H9 (cell line): ENCODE results near the gene ZNF208. TPM values are rescaled to one million over a fixed set of nuclear protein-coding genes. Genes with fewer than 3 reads are reported as not detected.
"Not testable (repeated sequence)": the region's sequence is repeated elsewhere in the genome, so short reads cannot be mapped to it uniquely, and the experiment has no call there.

Experiments used
- DNase-seq: peaks from one replicate; pipeline ENCODE4 v3.0.0-alpha.2; 2017
- H2AFZ ChIP-seq: one replicate; pipeline ENCODE4 v1.6.1; 2013; ENCODE audit warnings: mild to moderate bottlenecking, low read length, control low read depth, moderate library complexity
- H2AK5ac ChIP-seq: 2 replicates; pipeline ENCODE4 v1.6.1; 2013; ENCODE audit warnings: low read length, control low read depth, mixed read lengths; ENCODE audit not compliant: insufficient read length
- H2BK120ac ChIP-seq: one replicate; pipeline ENCODE4 v1.6.1; 2013; ENCODE audit warnings: low read depth, mild to moderate bottlenecking, low read length, control low read depth, inconsistent platforms; ENCODE audit not compliant: poor library complexity, severe bottlenecking
- H2BK12ac ChIP-seq: 2 replicates; pipeline ENCODE4 v1.6.1; 2013; ENCODE audit warnings: low read length, control low read depth, mixed read lengths, low read depth; ENCODE audit not compliant: insufficient read length
- H2BK15ac ChIP-seq: 2 replicates; pipeline ENCODE4 v1.6.1; 2013; ENCODE audit warnings: low read depth, low read length, control low read depth
- H2BK20ac ChIP-seq: one replicate; pipeline ENCODE4 v1.6.1; 2013; ENCODE audit warnings: low read depth, mild to moderate bottlenecking, low read length, control low read depth, inconsistent platforms; ENCODE audit not compliant: poor library complexity, severe bottlenecking
- H2BK5ac ChIP-seq: 2 replicates; pipeline ENCODE4 v1.6.1; 2013; ENCODE audit warnings: low read length, control low read depth, mixed read lengths; ENCODE audit not compliant: insufficient read length
- H3K14ac ChIP-seq: 2 replicates; pipeline ENCODE4 v1.6.1; 2013; ENCODE audit warnings: low read length, control low read depth; ENCODE audit not compliant: insufficient read depth
- H3K18ac ChIP-seq: 2 replicates; pipeline ENCODE4 v1.6.1; 2013; ENCODE audit warnings: low read depth, mild to moderate bottlenecking, mixed read lengths, low read length, control low read depth; ENCODE audit not compliant: insufficient read length
- H3K23ac ChIP-seq: 2 replicates; pipeline ENCODE4 v1.6.1; 2013; ENCODE audit warnings: low read length, control low read depth, mixed read lengths, low read depth; ENCODE audit not compliant: insufficient read length
- H3K23me2 ChIP-seq: 2 replicates; pipeline ENCODE4 v1.6.1; 2013; ENCODE audit warnings: low read depth, mild to moderate bottlenecking, mixed read lengths, low read length, control low read depth; ENCODE audit not compliant: insufficient read length, poor library complexity, severe bottlenecking
- H3K27ac ChIP-seq: 2 replicates; pipeline ENCODE4 v1.5.1; 2013; ENCODE audit warnings: low read length, control low read depth, mixed read lengths, low read depth; ENCODE audit not compliant: insufficient read length
- H3K27me3 ChIP-seq: 2 replicates; pipeline ENCODE4 v1.6.1; 2013; ENCODE audit warnings: low read length, control low read depth, inconsistent platforms; ENCODE audit not compliant: insufficient read depth
- H3K4ac ChIP-seq: 2 replicates; pipeline ENCODE4 v1.6.1; 2013; ENCODE audit warnings: low read depth, mild to moderate bottlenecking, control low read depth, inconsistent platforms, low read length, moderate library complexity
- H3K4me1 ChIP-seq: 2 replicates; pipeline ENCODE4 v1.6.1; 2013; ENCODE audit warnings: low read length, control low read depth, inconsistent platforms; ENCODE audit not compliant: insufficient read depth
- H3K4me2 ChIP-seq: 2 replicates; pipeline ENCODE4 v1.6.1; 2013; ENCODE audit warnings: low read length, control low read depth, mixed read lengths; ENCODE audit not compliant: insufficient read length, insufficient read depth
- H3K56ac ChIP-seq: 2 replicates; pipeline ENCODE4 v1.6.1; 2013; ENCODE audit warnings: low read depth, mild to moderate bottlenecking, mixed read lengths, low read length, control low read depth; ENCODE audit not compliant: insufficient read length
- H3K79me1 ChIP-seq: 2 replicates; pipeline ENCODE4 v1.6.1; 2013; ENCODE audit warnings: low read depth, mild to moderate bottlenecking, moderate library complexity, low read length, control low read depth, inconsistent platforms; ENCODE audit not compliant: insufficient read depth, poor library complexity, severe bottlenecking
- H3K79me2 ChIP-seq: 2 replicates; pipeline ENCODE4 v1.6.1; 2013; ENCODE audit warnings: low read length, control low read depth, inconsistent platforms; ENCODE audit not compliant: insufficient read depth
- H3K9ac ChIP-seq: 2 replicates; pipeline ENCODE4 v1.6.1; 2013; ENCODE audit warnings: low read length, control low read depth, mixed read lengths; ENCODE audit not compliant: insufficient read length; ENCODE audit errors: extremely low read depth
- H3K9me3 ChIP-seq: one replicate; pipeline ENCODE4 v1.6.1; 2013; ENCODE audit warnings: low read depth, low read length, inconsistent platforms; ENCODE audit not compliant: control insufficient read depth
- H3T11ph ChIP-seq: one replicate; pipeline ENCODE4 v1.6.1; 2013; ENCODE audit warnings: mild to moderate bottlenecking, low read length, control low read depth, inconsistent platforms
- H4K20me1 ChIP-seq: one replicate; pipeline ENCODE4 v1.6.1; 2013; ENCODE audit not compliant: control insufficient read depth, insufficient read length, insufficient read depth
- H4K5ac ChIP-seq: 2 replicates; pipeline ENCODE4 v1.6.1; 2013; ENCODE audit warnings: low read depth, mild to moderate bottlenecking, mixed read lengths, low read length, control low read depth; ENCODE audit not compliant: insufficient read length
- H4K8ac ChIP-seq: replicated peaks from 2 replicates; pipeline ENCODE4 v1.6.1; 2013; ENCODE audit warnings: low read length, control low read depth, mixed read lengths, low read depth; ENCODE audit not compliant: insufficient read length
- H4K91ac ChIP-seq: 2 replicates; pipeline ENCODE4 v1.6.1; 2013; ENCODE audit warnings: low read depth, mild to moderate bottlenecking, moderate library complexity, mixed read lengths, low read length, control low read depth; ENCODE audit not compliant: insufficient read length
- H3K27ac Mint-ChIP-seq, 3 experiments: 2 replicates in 2 of 3; 3 replicates in 1 of 3; pipeline ENCODE4 v1.8.0; 2020 to 2021; ENCODE audit warnings: mixed read lengths in 3 of 3, mild to moderate bottlenecking in 1 of 3, moderate library complexity in 1 of 3
- H3K27me3 Mint-ChIP-seq: 2 replicates; pipeline ENCODE4 v1.8.0; 2021; ENCODE audit warnings: low read depth, mild to moderate bottlenecking, moderate library complexity, mixed read lengths
- H3K36me3 Mint-ChIP-seq, 3 experiments: 2 replicates in 2 of 3; 3 replicates in 1 of 3; pipeline ENCODE4 v1.8.0; 2020 to 2021; ENCODE audit warnings: low read depth in 3 of 3, mixed read lengths in 3 of 3; ENCODE audit not compliant: insufficient read depth in 1 of 3
- H3K4me1 Mint-ChIP-seq, 2 experiments: 2 replicates each; pipeline ENCODE4 v1.8.0; 2020; ENCODE audit warnings: mixed read lengths in 2 of 2
- H3K4me3 Mint-ChIP-seq, 2 experiments: 2 replicates in 1 of 2; 3 replicates in 1 of 2; pipeline ENCODE4 v1.8.0; 2020 to 2021; ENCODE audit warnings: mild to moderate bottlenecking in 2 of 2, mixed read lengths in 2 of 2, moderate library complexity in 1 of 2
- H3K9me3 Mint-ChIP-seq, 2 experiments: 2 replicates in 1 of 2; 3 replicates in 1 of 2; pipeline ENCODE4 v1.8.0; 2020; ENCODE audit warnings: mild to moderate bottlenecking in 2 of 2, mixed read lengths in 2 of 2, moderate library complexity in 1 of 2
- WGBS: extraction: QIAGEN DNeasy Blood & Tissue Kit; methylation state at CpG from one replicate; pipeline ENCODE4 v1.1.7; 2013; ENCODE audit warnings: missing lambda C conversion rate, low lambda C conversion rate, mixed read lengths; ENCODE audit not compliant: insufficient read length; ENCODE audit errors: extremely low coverage; 5-methylcytosine and 5-hydroxymethylcytosine counted together
- total RNA-seq: library from RNA; stranded (reverse); gene quantifications from 2 replicates; pipeline ENCODE4 v1.2.1, GENCODE V29; 2021
- TF ChIP-seq, protein P1 (sequence below): fragments of 200-600 bp; sonication (generic); conservative IDR thresholded peaks from 3 replicates; pipeline ENCODE4 v1.8.0; 2021; ENCODE audit warnings: antibody characterized with exemption, mild to moderate bottlenecking

ZNF208 gene
- total RNA-seq, 1 experiment from 2014 or later: not detected

DNA sequence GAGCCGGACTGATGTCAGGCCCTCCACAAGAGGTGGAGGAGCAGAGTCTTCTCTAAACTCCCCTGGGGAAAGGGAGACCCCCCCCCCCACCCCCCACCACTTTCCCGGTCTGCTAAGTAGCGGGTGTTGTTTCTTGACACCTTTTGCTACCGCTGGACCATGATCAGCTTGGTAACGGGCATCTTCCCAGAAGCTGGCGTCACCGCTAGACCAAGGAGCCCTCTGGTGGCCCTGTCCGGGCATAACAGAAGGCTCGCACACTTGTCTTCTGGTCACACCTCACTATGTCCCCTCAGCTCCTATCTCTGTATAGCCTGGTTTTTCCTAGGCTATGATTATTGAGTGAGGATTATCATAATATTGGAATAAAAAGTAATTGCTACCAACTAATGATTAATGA is 120.7 kb downstream of the ZNF208 start:
- not testable (repeated sequence) for H4K8ac ChIP-seq, H3K4me3 Mint-ChIP-seq, H2BK15ac ChIP-seq, H2BK20ac ChIP-seq, H3K18ac ChIP-seq, H3K4me2 ChIP-seq, H3K27ac ChIP-seq, H2BK120ac ChIP-seq, H3K23ac ChIP-seq, H4K5ac ChIP-seq, H3K79me1 ChIP-seq, H2BK12ac ChIP-seq, H2BK5ac ChIP-seq, H3K23me2 ChIP-seq, H3K4ac ChIP-seq, H2AFZ ChIP-seq, H3K79me2 ChIP-seq, H3K27me3 ChIP-seq, H3K27me3 Mint-ChIP-seq, H3K14ac ChIP-seq, H3K27ac Mint-ChIP-seq, H2AK5ac ChIP-seq, H3T11ph ChIP-seq, H3K4me1 ChIP-seq, DNase-seq, H4K91ac ChIP-seq, H3K9ac ChIP-seq, H3K4me1 Mint-ChIP-seq, H3K56ac ChIP-seq, H4K20me1 ChIP-seq
- peaks cover 89% of the 10 kb centered on the region in 2 experiments for H3K9me3 Mint-ChIP-seq
- H3K36me3 Mint-ChIP-seq: peaks cover 0 to 23% (median 18%) of the 10 kb centered on the region in 3 experiments; a peak in 5 of 7 replicates
- WGBS: no CpG with 5 or more reads among the region's 9 CpGs
- H3K9me3 ChIP-seq: peaks cover 41% of the 10 kb centered on the region
- TF ChIP-seq, protein P1, sequence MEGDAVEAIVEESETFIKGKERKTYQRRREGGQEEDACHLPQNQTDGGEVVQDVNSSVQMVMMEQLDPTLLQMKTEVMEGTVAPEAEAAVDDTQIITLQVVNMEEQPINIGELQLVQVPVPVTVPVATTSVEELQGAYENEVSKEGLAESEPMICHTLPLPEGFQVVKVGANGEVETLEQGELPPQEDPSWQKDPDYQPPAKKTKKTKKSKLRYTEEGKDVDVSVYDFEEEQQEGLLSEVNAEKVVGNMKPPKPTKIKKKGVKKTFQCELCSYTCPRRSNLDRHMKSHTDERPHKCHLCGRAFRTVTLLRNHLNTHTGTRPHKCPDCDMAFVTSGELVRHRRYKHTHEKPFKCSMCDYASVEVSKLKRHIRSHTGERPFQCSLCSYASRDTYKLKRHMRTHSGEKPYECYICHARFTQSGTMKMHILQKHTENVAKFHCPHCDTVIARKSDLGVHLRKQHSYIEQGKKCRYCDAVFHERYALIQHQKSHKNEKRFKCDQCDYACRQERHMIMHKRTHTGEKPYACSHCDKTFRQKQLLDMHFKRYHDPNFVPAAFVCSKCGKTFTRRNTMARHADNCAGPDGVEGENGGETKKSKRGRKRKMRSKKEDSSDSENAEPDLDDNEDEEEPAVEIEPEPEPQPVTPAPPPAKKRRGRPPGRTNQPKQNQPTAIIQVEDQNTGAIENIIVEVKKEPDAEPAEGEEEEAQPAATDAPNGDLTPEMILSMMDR: peak; percentile 51

DNA sequence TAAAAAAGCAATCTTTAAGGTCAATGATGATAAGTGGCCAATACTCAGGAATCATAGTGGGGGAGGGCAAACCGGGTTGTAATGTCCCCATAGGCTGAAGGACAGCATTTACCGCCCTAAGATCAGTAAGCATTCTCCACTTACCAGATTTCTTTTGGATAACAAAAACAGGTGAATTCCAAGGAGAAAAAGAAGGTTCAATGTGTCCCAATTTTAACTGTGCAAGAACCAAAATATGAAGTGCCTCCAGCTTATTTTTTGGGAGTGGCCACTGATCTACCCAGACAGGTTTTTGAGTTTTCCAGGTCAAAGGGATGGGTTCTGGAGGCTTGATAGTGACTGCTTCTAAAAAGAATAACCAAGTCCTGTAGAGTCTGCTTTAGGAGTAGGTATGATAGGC is 125.2 kb downstream of the ZNF208 start:
- not testable (repeated sequence) for H4K20me1 ChIP-seq, H3K4me1 ChIP-seq, H3K9ac ChIP-seq, H4K91ac ChIP-seq, H3K27me3 ChIP-seq, H3K56ac ChIP-seq, H2BK5ac ChIP-seq, DNase-seq, H3K4me3 Mint-ChIP-seq, H3K79me1 ChIP-seq, H2AFZ ChIP-seq, H3K23ac ChIP-seq, H3K4me1 Mint-ChIP-seq, H4K5ac ChIP-seq, H2BK12ac ChIP-seq, H2BK120ac ChIP-seq, H3K4me2 ChIP-seq, H3K79me2 ChIP-seq, H3K27ac ChIP-seq, H3K14ac ChIP-seq, H3T11ph ChIP-seq, H3K18ac ChIP-seq, H3K27me3 Mint-ChIP-seq, H3K4ac ChIP-seq, H2AK5ac ChIP-seq, H3K27ac Mint-ChIP-seq, H2BK20ac ChIP-seq, H4K8ac ChIP-seq, H2BK15ac ChIP-seq, H3K23me2 ChIP-seq
- peaks cover 82 to 89% of the 10 kb centered on the region in 2 experiments for H3K9me3 Mint-ChIP-seq
- no CpG with 5 or more reads among the region's 2 CpGs for WGBS
- H3K9me3 ChIP-seq: peaks cover 44% of the 10 kb centered on the region
- peaks cover 3 to 17% (median 16%) of the 10 kb centered on the region in 3 experiments; a peak in 5 of 7 replicates for H3K36me3 Mint-ChIP-seq
